Measurements from ENCODE around the gene CACFD1.
"Not testable (repeated sequence)": the region's sequence is repeated elsewhere in the genome, so short reads cannot be mapped to it uniquely, and the experiment has no call there.

CACFD1 gene

DNA sequence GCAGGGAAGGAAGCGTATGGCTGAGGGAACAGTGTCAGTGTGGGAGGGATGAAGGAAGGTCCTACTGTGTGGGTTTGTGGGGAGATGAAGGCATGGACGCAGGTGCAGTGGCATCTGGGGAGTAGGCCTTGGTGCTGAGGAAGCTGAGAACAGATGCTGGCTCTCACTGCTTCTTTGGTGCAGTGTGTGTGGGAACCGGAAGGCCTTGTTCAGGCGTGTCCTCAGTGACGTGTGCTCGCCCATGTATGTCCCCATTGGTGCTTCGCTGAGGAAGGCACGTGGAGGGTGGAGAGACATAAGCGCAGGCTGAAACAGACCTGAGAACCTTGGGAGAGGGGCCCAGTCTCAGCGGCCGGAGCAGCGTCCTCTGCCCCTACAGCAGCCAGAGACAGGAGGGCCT, 18.9 kb upstream of the CACFD1 start:
- H3K4me3 ChIP-seq (ENCODE audit: low read depth, low read length) = no peak overlapping the region
- peak; percentile 66 for DNase-seq (ENCODE audit: low read depth)
- TF ChIP-seq, protein P1, sequence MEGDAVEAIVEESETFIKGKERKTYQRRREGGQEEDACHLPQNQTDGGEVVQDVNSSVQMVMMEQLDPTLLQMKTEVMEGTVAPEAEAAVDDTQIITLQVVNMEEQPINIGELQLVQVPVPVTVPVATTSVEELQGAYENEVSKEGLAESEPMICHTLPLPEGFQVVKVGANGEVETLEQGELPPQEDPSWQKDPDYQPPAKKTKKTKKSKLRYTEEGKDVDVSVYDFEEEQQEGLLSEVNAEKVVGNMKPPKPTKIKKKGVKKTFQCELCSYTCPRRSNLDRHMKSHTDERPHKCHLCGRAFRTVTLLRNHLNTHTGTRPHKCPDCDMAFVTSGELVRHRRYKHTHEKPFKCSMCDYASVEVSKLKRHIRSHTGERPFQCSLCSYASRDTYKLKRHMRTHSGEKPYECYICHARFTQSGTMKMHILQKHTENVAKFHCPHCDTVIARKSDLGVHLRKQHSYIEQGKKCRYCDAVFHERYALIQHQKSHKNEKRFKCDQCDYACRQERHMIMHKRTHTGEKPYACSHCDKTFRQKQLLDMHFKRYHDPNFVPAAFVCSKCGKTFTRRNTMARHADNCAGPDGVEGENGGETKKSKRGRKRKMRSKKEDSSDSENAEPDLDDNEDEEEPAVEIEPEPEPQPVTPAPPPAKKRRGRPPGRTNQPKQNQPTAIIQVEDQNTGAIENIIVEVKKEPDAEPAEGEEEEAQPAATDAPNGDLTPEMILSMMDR (IDR thresholded peaks at IDR 0.05; ENCODE audit: low read depth, low read length, missing control alignments) = no peak

DNA sequence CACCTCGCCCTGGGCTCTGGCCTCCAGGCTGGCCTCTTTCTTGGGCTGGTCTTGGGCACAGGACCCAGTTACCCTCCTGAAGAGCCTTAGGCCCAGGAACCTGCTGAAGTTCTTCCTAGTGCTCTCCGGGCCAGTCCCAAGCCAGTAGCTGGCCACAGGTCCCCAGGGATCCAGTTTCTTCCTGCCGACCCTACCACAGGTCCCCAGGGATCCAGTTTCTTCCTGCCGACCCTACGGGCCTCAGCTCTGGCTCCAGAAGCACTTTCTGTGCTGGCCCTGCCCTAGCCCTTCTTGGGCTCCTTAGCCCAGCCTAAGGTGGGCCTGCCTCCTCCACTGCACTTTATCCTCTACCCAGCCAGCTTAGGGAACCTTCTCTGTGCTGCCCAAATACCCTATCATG, 18.2 kb upstream of the CACFD1 start:
- TF ChIP-seq, protein P1 (IDR thresholded peaks at IDR 0.05; ENCODE audit: low read depth, low read length, missing control alignments) = no peak
- no peak overlapping the region for H3K4me3 ChIP-seq (ENCODE audit: low read depth, low read length)
- no peak for DNase-seq (ENCODE audit: low read depth)

DNA sequence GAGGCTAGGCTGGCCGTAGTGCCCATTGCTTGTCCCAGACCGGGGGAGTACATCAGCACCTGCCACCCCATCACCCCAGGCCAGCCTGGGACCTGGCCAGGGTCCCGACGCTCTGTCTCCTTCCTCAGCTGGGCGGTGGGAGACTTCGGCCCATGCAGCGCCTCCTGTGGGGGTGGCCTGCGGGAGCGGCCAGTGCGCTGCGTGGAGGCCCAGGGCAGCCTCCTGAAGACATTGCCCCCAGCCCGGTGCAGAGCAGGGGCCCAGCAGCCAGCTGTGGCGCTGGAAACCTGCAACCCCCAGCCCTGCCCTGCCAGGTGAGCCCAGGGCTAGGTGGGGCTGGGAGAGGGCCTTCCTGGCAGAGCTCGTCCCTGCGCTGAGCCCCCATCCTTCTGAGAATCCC, 16.5 kb upstream of the CACFD1 start:
- no peak overlapping the region for H3K4me3 ChIP-seq (ENCODE audit: low read depth, low read length)
- TF ChIP-seq, protein P1 (IDR thresholded peaks at IDR 0.05; ENCODE audit: low read depth, low read length, missing control alignments) = no peak
- DNase-seq (ENCODE audit: low read depth) = no peak

DNA sequence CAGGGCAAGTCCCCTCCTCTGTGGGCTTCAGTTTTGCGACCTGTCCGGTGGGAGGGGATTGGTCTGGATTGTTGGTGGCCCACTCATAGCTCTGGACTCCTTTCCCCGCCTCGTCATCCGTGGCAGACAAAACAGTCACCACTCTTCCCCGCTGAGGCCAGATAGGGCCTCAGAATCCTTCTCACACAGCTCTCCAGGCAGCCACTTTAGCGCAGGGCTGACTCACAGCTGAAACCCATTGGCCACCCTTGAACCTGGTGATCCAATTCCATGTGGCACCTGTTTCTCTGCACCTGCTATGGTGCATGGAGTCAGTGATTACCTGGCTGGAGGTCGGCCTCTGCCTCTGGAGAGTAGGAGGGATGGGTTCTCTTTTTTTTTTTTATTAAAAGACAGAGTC, 15.8 kb upstream of the CACFD1 start:
- no peak for DNase-seq (ENCODE audit: low read depth)
- no peak overlapping the region for H3K4me3 ChIP-seq (ENCODE audit: low read depth, low read length)
- TF ChIP-seq, protein P1 (IDR thresholded peaks at IDR 0.05; ENCODE audit: low read depth, low read length, missing control alignments) = no peak

DNA sequence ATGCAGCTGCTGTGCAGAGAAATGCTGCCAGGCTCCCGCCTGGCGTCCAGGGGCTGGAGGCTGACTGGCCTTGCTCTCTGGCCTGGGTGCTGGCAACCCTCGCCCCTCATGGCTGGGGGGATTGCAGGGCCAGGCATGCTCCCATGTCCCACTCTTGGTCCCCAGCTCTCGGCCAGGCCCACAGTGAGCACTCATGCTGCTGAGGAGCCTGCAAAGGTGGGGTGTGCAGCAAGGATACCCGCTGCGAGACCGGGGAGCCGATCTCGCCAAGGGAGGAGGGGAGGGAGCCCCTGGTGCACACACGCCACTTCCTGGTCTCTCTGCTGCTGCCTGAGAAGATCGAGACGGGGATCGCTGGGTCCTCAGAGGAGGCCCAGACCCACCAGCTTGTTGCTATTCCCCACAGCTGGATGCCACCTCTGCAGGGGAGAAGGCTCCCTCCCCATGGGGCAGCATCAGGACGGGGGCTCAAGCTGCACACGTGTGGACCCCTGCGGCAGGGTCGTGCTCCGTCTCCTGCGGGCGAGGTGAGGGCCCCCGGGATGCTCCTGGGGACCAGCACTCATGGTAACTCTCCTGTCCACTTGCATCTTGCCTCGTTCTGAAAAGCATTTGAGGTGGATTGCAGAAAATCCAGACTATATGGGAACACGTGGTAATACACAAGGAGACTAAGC, 14.3 kb upstream of the CACFD1 start:
- no peak for DNase-seq (ENCODE audit: low read depth)
- TF ChIP-seq, protein P1 (IDR thresholded peaks at IDR 0.05; ENCODE audit: low read depth, low read length, missing control alignments) = no peak
- H3K4me3 ChIP-seq (ENCODE audit: low read depth, low read length) = no peak overlapping the region

DNA sequence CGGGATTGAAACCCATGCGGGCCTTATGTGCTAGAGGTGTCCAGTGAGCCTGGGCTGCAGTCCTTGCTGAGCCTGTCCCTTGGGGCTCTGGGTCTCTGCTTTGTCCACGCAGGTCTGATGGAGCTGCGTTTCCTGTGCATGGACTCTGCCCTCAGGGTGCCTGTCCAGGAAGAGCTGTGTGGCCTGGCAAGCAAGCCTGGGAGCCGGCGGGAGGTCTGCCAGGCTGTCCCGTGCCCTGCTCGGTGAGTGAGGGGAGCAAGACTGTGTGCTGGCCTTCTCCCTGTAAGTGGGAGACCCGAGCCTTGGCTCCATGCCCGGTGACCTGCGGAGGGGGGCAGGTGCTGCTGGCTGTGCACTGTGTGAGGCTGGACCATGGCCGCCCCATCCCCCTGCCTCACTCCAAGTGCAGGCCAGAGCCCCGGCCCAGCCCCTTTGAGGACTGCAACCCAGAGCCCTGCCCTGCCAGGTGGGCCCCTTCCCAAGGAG, 11.2 kb upstream of the CACFD1 start:
- TF ChIP-seq, protein P1 (IDR thresholded peaks at IDR 0.05; ENCODE audit: low read depth, low read length, missing control alignments) = no peak
- no peak overlapping the region for H3K4me3 ChIP-seq (ENCODE audit: low read depth, low read length)
- no peak for DNase-seq (ENCODE audit: low read depth)

DNA sequence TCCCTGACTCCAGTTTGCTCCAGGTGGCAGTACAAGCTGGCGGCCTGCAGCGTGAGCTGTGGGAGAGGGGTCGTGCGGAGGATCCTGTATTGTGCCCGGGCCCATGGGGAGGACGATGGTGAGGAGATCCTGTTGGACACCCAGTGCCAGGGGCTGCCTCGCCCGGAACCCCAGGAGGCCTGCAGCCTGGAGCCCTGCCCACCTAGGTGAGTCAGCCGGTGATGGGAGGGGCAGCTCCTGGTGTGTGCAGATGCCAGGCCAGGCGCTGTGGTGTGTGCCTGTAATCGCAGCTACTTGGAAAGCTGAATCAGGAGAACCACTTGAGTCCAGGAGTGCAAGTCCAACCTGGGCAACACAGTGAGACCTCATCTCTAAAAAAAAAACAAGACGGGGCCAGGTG, 10.0 kb upstream of the CACFD1 start:
- DNase-seq (ENCODE audit: low read depth) = no peak
- TF ChIP-seq, protein P1 (IDR thresholded peaks at IDR 0.05; ENCODE audit: low read depth, low read length, missing control alignments) = no peak
- no peak overlapping the region for H3K4me3 ChIP-seq (ENCODE audit: low read depth, low read length)

DNA sequence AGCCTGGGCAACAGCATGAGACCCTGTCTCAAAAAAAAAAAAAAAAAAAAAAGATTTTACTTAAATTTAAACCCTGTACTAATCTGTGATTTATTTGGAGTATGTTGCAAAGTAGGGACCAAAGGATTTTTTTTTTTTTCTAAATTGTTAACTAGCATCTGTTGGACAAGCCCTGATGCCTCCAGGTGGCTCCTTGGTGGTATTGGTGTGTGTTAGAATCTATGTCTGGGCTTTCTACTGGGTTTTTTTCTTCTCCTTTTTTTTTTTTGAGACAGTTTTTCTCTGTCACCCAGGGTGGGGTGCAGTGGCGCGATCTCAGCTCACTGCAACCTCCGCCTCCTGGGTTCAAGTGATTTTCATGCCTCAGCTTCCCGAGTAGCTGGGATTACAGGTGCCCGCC, 7.9 kb upstream of the CACFD1 start:
- not testable (repeated sequence) for DNase-seq (ENCODE audit: low read depth)

More for the DNA sequence above, 7.9 kb upstream of the CACFD1 start:
- H3K4me3 ChIP-seq (ENCODE audit: low read depth, low read length) = not testable (repeated sequence)
